A549 (cell line): ENCODE measurements around the gene JDP2. TPM values are rescaled to one million over a fixed set of nuclear protein-coding genes. Genes with fewer than 3 reads are reported as not detected.

ENCODE experiments used
- ATAC-seq, 2 experiments: fragments of 200-7000 bp in 1 of 2; fragments of >200 bp in 1 of 2; cut with Nextera tagmentation in 1 of 2; cut with Tn5 transposase in 1 of 2; 3 replicates each; pipeline versions ENCODE4 v1.8.0 to v1.9.1; 2018 to 2020; ENCODE audit warnings: mild to moderate bottlenecking in 1 of 2, moderate library complexity in 1 of 2
- CTCF ChIA-PET: fragments of 300-600 bp; sonication (Branson Sonifier 250); formaldehyde crosslinking; extraction: SDS; loops from one replicate; lab custom pipeline; 2021; ENCODE audit warnings: antibody characterized with exemption, inconsistent platforms; lab: Yijun Ruan, JAX
- POLR2A ChIA-PET: fragments of 350-600 bp; formaldehyde crosslinking; extraction: SDS; loops from one replicate; lab custom pipeline; 2021; ENCODE audit warnings: antibody characterized with exemption, inconsistent platforms; lab: Yijun Ruan, JAX
- DNase-seq, 2 experiments: peaks; one replicate each; pipeline versions ENCODE4 v3.0.0 to v3.0.0-alpha.2; 2011 to 2016; ENCODE audit warnings: low read depth in 1 of 2, low spot score in 1 of 2
- FAIRE-seq: peaks from 2 replicates; lab custom pipeline; 2011; peaks lifted over from hg19 to GRCh38; lab: Jason Lieb, UNC
- H3K27ac ChIP-seq, 2 experiments: fragments of >200 bp; sonication (Bioruptor Twin); formaldehyde crosslinking; 3 replicates each; pipeline ENCODE4 v1.5.1; 2016 to 2017
- H3K4me1 ChIP-seq: fragments of >200 bp; sonication (Bioruptor Twin); formaldehyde crosslinking; 3 replicates; pipeline ENCODE4 v1.6.1; 2016
- H3K4me2 ChIP-seq: fragments of >200 bp; sonication (Bioruptor Twin); formaldehyde crosslinking; 3 replicates; pipeline ENCODE4 v1.6.1; 2016
- H3K4me3 ChIP-seq: fragments of >200 bp; sonication (Bioruptor Twin); formaldehyde crosslinking; 3 replicates; pipeline ENCODE4 v1.5.1; 2016
- H3K9me3 ChIP-seq: fragments of >200 bp; sonication (Bioruptor Twin); formaldehyde crosslinking; 3 replicates; pipeline ENCODE4 v1.6.1; 2016
- CBX2 ChIP-seq: fragments of 200-600 bp; sonication (generic); IDR thresholded peaks from 2 replicates; pipeline ENCODE4 v1.6.1; 2016; ENCODE audit warnings: low read depth, mild to moderate bottlenecking, borderline replicate concordance
- CBX8 ChIP-seq: fragments of 200-600 bp; sonication (generic); IDR thresholded peaks from 2 replicates; pipeline ENCODE4 v1.6.1; 2016
- CTCF ChIP-seq: fragments of >200 bp; sonication (Bioruptor Twin); formaldehyde crosslinking; IDR thresholded peaks from 3 replicates; pipeline ENCODE4 v1.5.1; 2016
- E2F6 ChIP-seq: IDR thresholded peaks from 2 replicates; pipeline ENCODE4 v1.6.1; 2012; ENCODE audit warnings: low read depth, borderline replicate concordance
- EHF ChIP-seq: fragments of 250-450 bp; sonication (Bioruptor Pico); IDR thresholded peaks from 2 replicates; pipeline ENCODE4 v1.5.0; 2020; ENCODE audit warnings: mild to moderate bottlenecking
- EHMT2 ChIP-seq: fragments of 200-600 bp; sonication (generic); IDR thresholded peaks from 2 replicates; pipeline ENCODE4 v1.6.1; 2016; ENCODE audit warnings: antibody characterized with exemption, low read depth, mild to moderate bottlenecking, moderate library complexity
- ELK1 ChIP-seq: fragments of 150-350 bp; IDR thresholded peaks from 2 replicates; pipeline ENCODE4 v1.6.1; 2014; ENCODE audit warnings: low read depth, mild to moderate bottlenecking, low read length
- FOSB ChIP-seq: fragments of 250-450 bp; sonication (Bioruptor Pico); IDR thresholded peaks from 2 replicates; pipeline ENCODE4 v1.5.0; 2020; ENCODE audit warnings: mild to moderate bottlenecking, moderate library complexity
- FOXS1 ChIP-seq: fragments of 250-450 bp; sonication (Bioruptor Pico); IDR thresholded peaks from 2 replicates; pipeline ENCODE4 v1.5.0; 2020; ENCODE audit warnings: mild to moderate bottlenecking, moderate library complexity
- HDAC2 ChIP-seq: fragments of 200-600 bp; sonication (generic); IDR thresholded peaks from 2 replicates; pipeline ENCODE4 v1.6.1; 2016
- HES2 ChIP-seq: fragments of >200 bp; sonication (Bioruptor Twin); formaldehyde crosslinking; IDR thresholded peaks from 2 replicates; pipeline ENCODE4 v1.6.1; 2016
- HOXB13 ChIP-seq: fragments of 250-450 bp; sonication (Bioruptor Pico); IDR thresholded peaks from 2 replicates; pipeline ENCODE4 v1.5.0; 2020; ENCODE audit warnings: low read depth, mild to moderate bottlenecking, moderate library complexity
- JUN ChIP-seq, 2 experiments: fragments of >200 bp; sonication (Bioruptor Twin); formaldehyde crosslinking; IDR thresholded peaks; 2 replicates in 1 of 2; 3 replicates in 1 of 2; pipeline ENCODE4 v1.6.1; 2016 to 2017
- JUNB ChIP-seq: fragments of >200 bp; sonication (Bioruptor Twin); formaldehyde crosslinking; IDR thresholded peaks from 2 replicates; pipeline ENCODE4 v1.6.1; 2016
- KDM5A ChIP-seq: fragments of 200-600 bp; sonication (generic); IDR thresholded peaks from 2 replicates; pipeline ENCODE4 v1.6.1; 2016; ENCODE audit warnings: antibody characterized with exemption, mild to moderate bottlenecking
- MAX ChIP-seq: IDR thresholded peaks from 2 replicates; pipeline ENCODE4 v1.6.1; 2012
- MAZ ChIP-seq: fragments of 150-350 bp; IDR thresholded peaks from 2 replicates; pipeline ENCODE4 v1.6.1; 2014; ENCODE audit warnings: antibody characterized with exemption, low read depth, low read length, borderline replicate concordance
- NFE2L2 ChIP-seq: fragments of 150-350 bp; conservative IDR thresholded peaks from 2 replicates; pipeline ENCODE4 v1.6.1; 2014; ENCODE audit warnings: low read length
- NR3C1 ChIP-seq: fragments of >200 bp; sonication (Bioruptor Twin); formaldehyde crosslinking; IDR thresholded peaks from 3 replicates; pipeline ENCODE4 v1.6.1; 2017
- PBX3 ChIP-seq: IDR thresholded peaks from 2 replicates; pipeline ENCODE4 v1.6.1; 2012
- PHF8 ChIP-seq: fragments of 200-600 bp; sonication (generic); IDR thresholded peaks from 2 replicates; pipeline ENCODE4 v1.6.1; 2016; ENCODE audit warnings: low read depth, mild to moderate bottlenecking, antibody characterized with exemption, moderate library complexity, borderline replicate concordance
- POLR2A ChIP-seq: IDR thresholded peaks from 2 replicates; pipeline ENCODE4 v1.6.1; 2012; ENCODE audit warnings: mild to moderate bottlenecking, low read length
- POLR2AphosphoS2 ChIP-seq: conservative IDR thresholded peaks from 2 replicates; pipeline ENCODE4 v1.6.1; 2012; ENCODE audit warnings: low read length, improper control_type of control experiment, inconsistent platforms
- RARB ChIP-seq: fragments of 250-450 bp; sonication (Bioruptor Pico); IDR thresholded peaks from 2 replicates; pipeline ENCODE4 v1.8.0; 2021; ENCODE audit warnings: mild to moderate bottlenecking, moderate library complexity
- RNF2 ChIP-seq: fragments of 200-600 bp; sonication (generic); IDR thresholded peaks from 2 replicates; pipeline ENCODE4 v1.6.1; 2016; ENCODE audit warnings: low read depth, mild to moderate bottlenecking, antibody characterized with exemption, moderate library complexity, borderline replicate concordance
- TP53 ChIP-seq: fragments of 250-450 bp; sonication (Bioruptor Pico); IDR thresholded peaks from 2 replicates; pipeline ENCODE4 v1.5.0; 2021; ENCODE audit warnings: mild to moderate bottlenecking, moderate library complexity
- ZC3H11A ChIP-seq: fragments of 450-650 bp; IDR thresholded peaks from 2 replicates; pipeline ENCODE4 v1.6.1; 2014; ENCODE audit warnings: antibody characterized with exemption, mild to moderate bottlenecking
- ZFP36 ChIP-seq: fragments of 450-650 bp; IDR thresholded peaks from 2 replicates; pipeline ENCODE4 v1.6.1; 2014; ENCODE audit warnings: borderline replicate concordance; ENCODE audit not compliant: partially characterized antibody
- ZSCAN20 ChIP-seq: fragments of 250-450 bp; sonication (Bioruptor Pico); IDR thresholded peaks from 2 replicates; pipeline ENCODE4 v1.8.0; 2022; ENCODE audit warnings: mild to moderate bottlenecking, moderate library complexity
- WGBS: methylation state at CpG from one replicate; pipeline ENCODE4 v1.1.6; 2017; ENCODE audit errors: missing lambda C conversion rate; 5-methylcytosine and 5-hydroxymethylcytosine counted together
- polyA plus RNA-seq, 4 experiments: library from polyadenylated mRNA; depleted of rRNA in 3 of 4; stranded (reverse); fragments of >200 nt; fragmentation: RNase III in 1 of 4; extraction: RNeasy Plus Mini Kit Qiagen cat#74134 plus additional on column Dnase treatment in 1 of 4; gene quantifications; 2 replicates in 3 of 4; 3 replicates in 1 of 4; pipeline ENCODE4 v1.2.3, GENCODE V29; 2011 to 2017

The JDP2 gene
- polyA plus RNA-seq, 2 of the 4 experiments (the other 2 are of a cell fraction), result 22.4 to 31.2 TPM

- FAIRE-seq (no peak), ATAC-seq (peak; percentile 36 to 62; a peak in 3 of 6 replicates), DNase-seq (peak in 1 of 2 experiments; percentile 46)
- TF ChIP-seq JUNB, result no peak
- TF ChIP-seq FOXS1, result no peak
- no peak for TF ChIP-seq TP53 (CRISPR knock-in tag)
- CTCF ChIA-PET, result interaction anchor here (0.7 to 2.3 kb wide), 2 partner anchors 70 to 279 kb away, joined by 3 to 12 read pairs; no protein-coding TSS in a partner anchor
- H3K4me2 ChIP-seq, result peak overlapping the region; percentile 72
- H3K9me3 ChIP-seq, result 0 out of 3 replicates have a peak, but pooled peaks cover under 1% of the 10 kb centered on the region
- POLR2A ChIA-PET, result no interaction called here
- H3K4me1 ChIP-seq, result peaks cover 30% of the 10 kb centered on the region
- H3K4me3 ChIP-seq, result no peak overlapping the region
- peak overlapping the region; percentile 63 to 80 for H3K27ac ChIP-seq
- 47% methylated on average over 16 of the region's 16 CpGs for WGBS
Measured at GRCh38 chr14:75418850-75419768, 8.7 kb upstream of the JDP2 start.

- H3K4me1 ChIP-seq, result peaks cover 38% of the 10 kb centered on the region
- ATAC-seq (peak; percentile 88 to 94), DNase-seq (peak; percentile 52 to 74), FAIRE-seq (no peak)
- peaks cover 7% of the 10 kb centered on the region; the same call in 1 of the 3 replicates for H3K9me3 ChIP-seq
- peak overlapping the region; percentile 11; the same call in 1 of the 3 replicates for H3K4me2 ChIP-seq
- H3K4me3 ChIP-seq, result no peak overlapping the region
- CTCF ChIA-PET, result interaction anchor here (1.0 kb wide), 1 partner anchor 17 kb away, joined by 3 read pairs; no protein-coding TSS in a partner anchor
- WGBS, result 19% methylated on average over 8 of the region's 8 CpGs
- POLR2A ChIA-PET, result no interaction called here
- H3K27ac ChIP-seq, result peak overlapping the region; percentile 24 to 54; a peak in 4 of 6 replicates
- TF ChIP-seq EHMT2, result no peak
- no peak for TF ChIP-seq POLR2A
- peak; percentile 84 for TF ChIP-seq MAX
- TF ChIP-seq PHF8, result no peak
- no peak for TF ChIP-seq ZSCAN20 (CRISPR knock-in tag)
- peak; percentile 60 for TF ChIP-seq JUNB
- no peak for TF ChIP-seq TP53 (CRISPR knock-in tag)
- TF ChIP-seq JUN (IDR thresholded peaks at IDR 0.05), result no peak
- TF ChIP-seq EHF (CRISPR knock-in tag), result no peak
- TF ChIP-seq NFE2L2, result no peak
- TF ChIP-seq CBX2, result no peak
- TF ChIP-seq PBX3, result no peak
- TF ChIP-seq FOSB (CRISPR knock-in tag), result no peak
- TF ChIP-seq ELK1, result no peak
- no peak for TF ChIP-seq HES2
- TF ChIP-seq CTCF, result no peak
- TF ChIP-seq RNF2, result no peak
- TF ChIP-seq HOXB13 (CRISPR knock-in tag), result no peak
- no peak for TF ChIP-seq HDAC2
- TF ChIP-seq KDM5A, result no peak
- no peak for TF ChIP-seq CBX8
- no peak for TF ChIP-seq NR3C1
- TF ChIP-seq POLR2AphosphoS2, result no peak
- TF ChIP-seq RARB, result no peak
- no peak for TF ChIP-seq ZFP36
- TF ChIP-seq ZC3H11A, result no peak
- peak; percentile 37; the same call in 1 of the 2 replicates for TF ChIP-seq E2F6
- no peak for TF ChIP-seq MAZ
Measured at GRCh38 chr14:75422169-75422568, 5.7 kb upstream of the JDP2 start.
